Midbrain (tissue), 1 donor: Measurements from ENCODE around the gene IL27RA.
A peak's percentile ranks its signal among the peaks of the same experiment; 100 is the strongest.

Experiments
- DNase-seq: peaks from one replicate; lab custom pipeline; 2025; lab: John Stamatoyannopoulos, UW

The IL27RA gene

DNA sequence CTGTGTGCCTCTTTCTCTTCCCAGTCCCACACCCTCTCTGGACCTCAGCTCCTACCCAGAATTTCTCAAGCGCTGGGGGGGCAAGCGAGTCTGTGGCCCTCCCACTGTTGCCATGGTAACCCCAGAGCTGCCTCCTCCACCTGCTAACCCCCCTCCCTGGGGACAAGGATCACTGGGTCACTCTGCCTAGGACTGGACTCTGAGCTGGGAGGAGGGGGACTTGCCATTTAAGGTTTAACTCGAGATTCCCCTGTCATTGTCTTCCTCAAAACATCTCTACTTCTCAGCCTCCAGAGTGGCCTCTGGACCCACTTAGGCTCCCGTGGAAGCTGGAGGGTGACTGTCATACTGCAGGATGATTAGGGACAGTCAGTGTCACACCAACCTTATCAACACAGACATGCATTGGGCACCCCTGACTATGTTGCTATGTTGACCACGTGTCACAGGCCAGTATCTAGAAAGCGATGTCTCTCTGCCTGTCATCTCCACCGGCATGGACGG lies 28.1 kb downstream of the IL27RA start:
- no peak for DNase-seq

DNA sequence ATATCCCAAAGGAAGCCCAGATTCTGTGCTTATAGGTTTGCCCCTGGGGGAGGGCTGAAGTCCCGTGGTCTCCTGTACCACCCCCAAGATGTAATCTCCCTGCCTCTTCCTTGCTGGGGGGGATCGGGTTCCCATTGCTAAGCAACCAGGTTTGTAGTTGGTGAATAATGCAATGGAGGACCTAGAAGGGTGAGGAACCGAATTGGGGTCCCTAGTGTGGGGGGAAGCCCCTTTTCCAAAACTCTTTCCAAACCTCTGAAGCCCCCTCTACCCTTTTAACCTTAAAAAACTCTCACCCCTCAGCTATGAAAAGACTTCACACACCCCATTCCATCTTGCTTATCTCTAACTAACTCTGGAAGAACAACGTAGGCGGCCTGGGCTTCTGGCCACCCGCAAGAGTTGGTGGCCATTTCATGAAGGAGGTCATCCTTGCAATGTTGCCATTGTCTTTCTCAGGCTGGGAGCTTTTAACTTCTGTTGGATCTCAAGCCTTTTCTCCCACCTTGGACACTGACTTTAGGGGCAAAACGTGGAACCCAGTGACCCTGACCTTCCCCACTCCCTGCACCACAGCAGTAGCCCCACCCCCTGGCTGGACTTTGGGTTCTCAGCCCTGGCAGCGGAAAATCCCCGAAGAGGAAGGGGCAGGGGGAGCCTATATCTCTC lies 29.7 kb downstream of the IL27RA start:
- no peak for DNase-seq

DNA sequence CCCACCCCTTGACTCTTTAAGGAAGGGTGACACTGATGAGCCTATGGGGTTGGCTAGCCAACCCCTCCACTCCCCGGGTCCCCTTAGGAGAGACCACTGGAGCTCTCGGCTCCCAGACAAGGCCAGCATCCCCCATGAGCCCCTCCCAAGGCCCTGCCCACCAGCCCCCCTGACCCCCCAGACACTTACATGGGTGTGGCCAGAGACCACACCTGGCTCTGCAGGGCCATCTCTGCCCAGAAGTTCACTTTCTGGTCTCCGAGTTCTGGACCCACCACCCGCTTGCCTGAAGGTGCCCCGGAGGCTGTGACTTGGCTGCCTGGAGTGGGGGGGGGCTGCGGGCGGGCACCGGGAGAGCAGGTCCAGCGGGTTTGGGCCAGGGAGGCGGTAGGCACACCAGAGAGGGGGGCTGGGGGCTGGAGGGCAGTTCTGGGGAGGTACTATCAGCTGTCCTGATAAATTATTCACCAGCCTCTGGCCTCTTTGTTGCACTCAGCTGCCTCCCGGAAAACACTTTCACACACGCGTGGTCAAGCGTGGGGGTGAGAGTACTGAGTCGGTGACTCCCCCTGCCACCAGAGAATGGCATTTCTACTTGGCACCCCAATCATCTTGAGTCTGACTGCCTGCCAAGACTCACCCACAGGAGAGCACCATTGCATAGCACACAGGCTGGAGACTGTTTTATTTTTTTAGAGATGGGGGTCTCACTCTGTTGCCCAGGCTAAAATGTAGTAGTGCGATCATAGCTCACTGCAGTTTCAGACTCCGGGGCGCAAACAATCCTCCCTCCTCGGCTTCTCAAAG lies 30.4 kb downstream of the IL27RA start, which contains the start of gene PALM3:
Gene PALM3 (minus strand): TSS at position 326 of the 807 bp plus-strand sequence. CDS start 96 bp downstream, at position 230.
- DNase-seq: no peak

DNA sequence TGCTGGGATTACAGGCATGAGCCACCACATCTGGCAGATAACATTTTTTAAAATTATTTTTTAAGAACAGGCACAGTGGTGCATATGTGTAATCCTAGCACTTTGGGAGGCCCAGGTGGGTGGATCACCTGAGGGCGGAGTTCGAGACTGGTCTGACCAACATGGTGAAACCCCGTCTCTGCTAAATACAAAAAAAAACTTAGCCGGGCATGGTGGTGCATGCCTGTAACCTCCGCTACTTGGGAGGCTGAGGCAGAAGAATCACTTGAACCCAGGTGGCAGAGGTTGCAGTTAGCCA lies 30.9 kb downstream of the IL27RA start:
- no peak for DNase-seq

DNA sequence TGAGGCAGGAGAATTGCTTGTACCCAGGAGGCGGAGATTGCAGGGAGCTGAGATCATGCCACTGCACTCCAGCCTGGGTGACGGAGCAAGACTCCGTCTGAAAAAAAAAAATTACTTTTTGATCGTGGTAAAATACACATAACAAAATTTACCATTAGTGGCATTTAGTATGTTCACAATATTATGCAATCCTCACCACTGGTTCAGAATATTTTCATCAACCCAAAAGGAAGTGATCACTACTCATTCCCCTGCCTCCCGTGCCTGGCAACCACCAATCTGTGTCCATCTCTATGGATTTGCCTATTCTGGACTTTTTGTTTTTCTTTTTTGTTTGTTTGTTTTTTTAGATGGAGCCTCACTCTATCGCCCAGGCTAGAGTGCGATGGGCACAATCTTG lies 31.5 kb downstream of the IL27RA start:
- no peak for DNase-seq

DNA sequence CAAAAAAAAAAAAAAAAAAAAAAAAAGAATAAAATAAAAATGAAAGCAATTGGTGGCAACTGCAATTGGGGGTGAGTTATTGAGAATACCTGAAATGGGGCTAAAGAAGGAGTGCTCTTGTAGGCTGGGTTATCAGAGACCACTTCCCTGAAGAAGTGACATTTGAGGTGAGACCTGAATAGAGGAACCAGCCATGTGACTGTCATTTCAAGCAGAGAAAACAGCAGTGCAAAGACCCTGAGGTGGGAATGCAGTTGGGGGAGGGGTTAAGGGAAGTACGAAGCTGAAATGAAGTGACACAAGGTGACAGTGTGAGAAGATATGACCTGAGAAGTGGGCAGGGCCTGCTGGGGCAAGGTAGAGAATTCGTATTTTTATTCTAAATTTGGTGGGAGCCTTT lies 34.6 kb downstream of the IL27RA start:
- DNase-seq: no peak

DNA sequence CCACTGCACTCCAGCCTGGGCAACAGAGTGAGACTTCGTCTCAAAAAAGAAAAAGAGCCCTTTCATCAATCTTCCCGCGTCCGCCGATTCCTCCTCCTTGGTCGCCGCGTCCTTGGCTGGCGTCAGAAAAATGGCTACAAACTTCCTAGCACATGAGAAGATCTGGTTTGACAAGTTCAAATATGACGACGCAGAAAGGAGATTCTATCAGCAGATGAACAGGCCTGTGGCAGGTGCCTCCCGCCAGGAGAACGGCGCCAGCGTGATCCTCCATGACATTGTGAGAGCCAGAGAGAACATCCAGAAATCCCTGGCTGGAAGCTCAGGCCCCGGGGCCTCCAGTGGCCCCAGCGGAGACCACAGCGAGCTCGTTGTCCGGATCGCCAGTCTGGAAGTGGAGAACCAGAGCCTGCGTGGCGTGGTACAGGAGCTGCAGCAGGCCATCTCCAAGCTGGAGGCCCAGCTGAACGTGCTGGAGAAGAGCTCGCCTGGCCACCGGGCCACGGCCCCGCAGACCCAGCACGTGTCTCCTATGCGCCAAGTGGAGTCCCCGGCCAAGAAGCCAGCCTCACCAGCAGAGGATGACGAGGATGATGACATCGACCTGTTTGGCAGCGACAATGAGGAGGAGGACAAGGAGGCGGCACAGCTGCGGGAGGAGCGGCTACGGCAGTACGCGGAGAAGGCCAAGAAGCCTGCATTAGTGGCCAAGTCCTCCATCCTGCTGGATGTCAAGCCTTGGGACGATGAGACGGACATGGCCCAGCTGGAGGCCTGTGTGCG lies 38.9 kb downstream of the IL27RA start:
- no peak for DNase-seq

DNA sequence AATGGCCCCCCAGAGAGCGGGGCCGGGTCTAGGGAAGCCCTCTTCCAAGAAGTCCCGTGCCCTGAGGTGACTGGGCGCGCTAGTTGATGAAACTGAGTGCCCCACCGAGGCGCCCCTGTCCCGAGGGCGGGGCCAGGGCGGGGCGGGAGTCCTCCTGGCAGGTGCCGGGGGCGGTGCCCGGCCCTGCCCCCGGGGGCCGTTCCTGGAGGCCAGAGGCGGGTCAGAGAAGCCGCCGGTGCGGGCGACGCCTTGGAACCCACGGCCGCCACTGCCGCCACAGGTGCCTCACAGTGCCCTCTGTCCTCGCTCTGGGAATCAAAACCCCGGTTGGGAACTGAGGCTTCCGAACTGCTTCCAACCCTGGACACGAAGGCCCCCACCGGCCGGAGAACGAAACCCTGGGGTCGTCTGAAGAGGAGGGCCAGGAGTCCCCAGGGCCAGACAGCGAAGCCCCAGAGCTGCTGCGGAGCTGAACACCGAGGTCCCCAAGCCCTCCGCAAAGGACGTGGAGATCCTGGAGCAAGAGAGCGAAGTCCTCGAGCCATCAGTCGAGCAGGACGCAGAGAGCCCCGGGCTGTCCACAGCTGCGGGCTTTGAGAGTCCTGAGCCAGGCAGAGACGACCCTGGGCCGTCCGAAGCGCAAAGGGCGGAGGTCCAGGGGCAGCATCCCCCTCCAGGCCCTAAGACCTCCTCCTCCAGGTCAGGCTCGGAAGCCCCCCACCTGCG lies 41.1 kb downstream of the IL27RA start, which contains the start of gene MISP3:
Gene MISP3 (plus strand): TSS at position 252 of the 726 bp plus-strand sequence. CDS start 524 bp downstream, outside the sequence.
- DNase-seq: no peak

DNA sequence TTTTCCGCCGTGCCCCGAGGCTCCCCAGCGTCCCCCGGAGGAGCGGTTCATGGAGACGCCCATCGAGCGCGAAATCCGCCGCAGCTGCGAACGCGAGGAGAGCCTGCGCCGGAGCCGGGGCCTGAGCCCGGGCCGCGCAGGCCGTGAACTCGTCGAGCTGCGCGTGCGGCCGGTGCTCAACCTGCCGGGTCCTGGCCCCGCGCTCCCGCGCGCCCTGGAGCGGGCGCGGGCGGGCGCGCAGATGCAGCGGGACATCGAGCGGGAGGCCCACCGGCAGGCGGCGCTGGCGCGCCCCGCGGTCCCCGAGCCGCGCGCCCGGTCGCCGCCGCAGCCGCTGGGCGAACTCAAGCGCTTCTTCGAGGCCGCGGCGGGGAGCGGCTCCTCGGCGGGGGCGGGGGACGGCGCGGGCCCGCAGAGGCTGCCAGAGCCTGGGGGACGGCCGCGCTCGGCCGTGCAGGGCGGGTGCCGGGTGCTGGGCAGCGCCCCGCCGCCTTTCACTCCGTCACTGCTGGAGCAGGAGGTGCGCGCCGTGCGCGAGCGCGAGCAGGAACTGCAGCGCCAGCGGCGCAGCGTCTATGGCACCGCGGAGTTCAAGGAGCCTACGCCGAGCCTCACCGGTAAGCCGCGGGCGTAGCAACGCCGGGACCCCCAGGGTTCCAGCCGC lies 41.8 kb downstream of the IL27RA start:
- peak; percentile 83 for DNase-seq

DNA sequence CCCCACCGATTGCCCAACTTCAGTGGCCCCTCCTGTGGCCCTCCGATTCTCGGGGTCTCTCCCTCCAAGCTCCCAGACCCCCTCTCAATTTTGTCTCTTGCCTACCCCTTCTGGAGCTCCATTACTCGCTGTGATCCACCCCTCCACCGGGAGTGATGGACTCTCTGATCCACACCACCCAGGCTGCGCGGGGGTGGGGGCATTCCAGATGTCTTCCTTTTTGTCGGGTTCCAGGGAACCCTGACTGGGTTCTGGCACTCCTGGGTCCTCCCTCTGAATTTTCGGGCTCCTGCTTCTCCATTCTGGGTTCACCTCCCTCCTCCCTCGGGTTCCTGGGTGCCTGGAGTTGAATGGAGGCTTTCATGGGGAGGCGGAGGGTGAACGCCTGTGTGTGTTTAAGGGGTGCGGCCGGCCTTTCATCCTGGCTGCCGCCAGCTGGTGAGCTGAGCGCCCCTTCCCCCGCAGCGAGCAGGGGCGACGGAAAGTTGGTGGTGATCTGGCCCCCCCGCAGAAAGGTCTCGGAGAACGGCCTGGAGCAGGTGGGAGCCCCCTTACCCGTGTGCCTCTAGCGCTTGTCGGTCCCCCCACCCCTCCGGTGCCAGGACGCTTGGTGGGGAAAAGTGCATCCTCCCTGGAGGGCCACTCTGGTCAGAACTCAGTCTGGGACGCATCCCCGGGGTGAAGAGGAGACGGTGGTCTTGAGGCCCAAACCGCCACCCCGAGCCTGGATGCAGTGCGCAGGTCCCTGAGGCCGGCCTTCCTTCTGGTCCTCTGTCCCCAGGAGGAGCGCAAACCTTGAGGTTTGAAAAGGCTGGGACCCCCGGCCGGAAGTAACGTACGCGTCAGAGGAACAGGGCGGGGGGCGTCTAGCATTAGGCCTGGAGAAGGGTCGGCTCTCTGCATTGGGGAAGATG lies 42.6 kb downstream of the IL27RA start:
- peak; percentile 39 for DNase-seq

DNA sequence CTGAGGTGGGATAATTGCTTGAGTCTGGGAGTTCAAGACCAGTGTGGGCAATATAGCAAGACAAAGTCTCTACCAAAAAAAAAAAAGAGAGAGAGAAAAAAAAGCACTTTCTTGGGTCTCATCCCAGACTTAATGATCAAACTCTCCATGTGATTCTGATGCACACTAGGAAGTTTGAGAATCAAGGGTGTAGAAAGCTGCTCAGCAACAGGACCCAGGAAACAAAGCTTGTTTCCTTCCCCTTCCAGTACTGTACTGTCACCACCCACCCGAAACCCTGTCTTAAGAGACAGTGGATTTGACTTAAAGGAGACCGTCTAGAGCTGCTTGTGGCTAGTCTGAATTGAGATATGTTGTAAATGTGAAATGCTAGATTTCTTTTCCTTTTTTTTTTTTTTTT lies 46.8 kb downstream of the IL27RA start:
- DNase-seq: no peak

DNA sequence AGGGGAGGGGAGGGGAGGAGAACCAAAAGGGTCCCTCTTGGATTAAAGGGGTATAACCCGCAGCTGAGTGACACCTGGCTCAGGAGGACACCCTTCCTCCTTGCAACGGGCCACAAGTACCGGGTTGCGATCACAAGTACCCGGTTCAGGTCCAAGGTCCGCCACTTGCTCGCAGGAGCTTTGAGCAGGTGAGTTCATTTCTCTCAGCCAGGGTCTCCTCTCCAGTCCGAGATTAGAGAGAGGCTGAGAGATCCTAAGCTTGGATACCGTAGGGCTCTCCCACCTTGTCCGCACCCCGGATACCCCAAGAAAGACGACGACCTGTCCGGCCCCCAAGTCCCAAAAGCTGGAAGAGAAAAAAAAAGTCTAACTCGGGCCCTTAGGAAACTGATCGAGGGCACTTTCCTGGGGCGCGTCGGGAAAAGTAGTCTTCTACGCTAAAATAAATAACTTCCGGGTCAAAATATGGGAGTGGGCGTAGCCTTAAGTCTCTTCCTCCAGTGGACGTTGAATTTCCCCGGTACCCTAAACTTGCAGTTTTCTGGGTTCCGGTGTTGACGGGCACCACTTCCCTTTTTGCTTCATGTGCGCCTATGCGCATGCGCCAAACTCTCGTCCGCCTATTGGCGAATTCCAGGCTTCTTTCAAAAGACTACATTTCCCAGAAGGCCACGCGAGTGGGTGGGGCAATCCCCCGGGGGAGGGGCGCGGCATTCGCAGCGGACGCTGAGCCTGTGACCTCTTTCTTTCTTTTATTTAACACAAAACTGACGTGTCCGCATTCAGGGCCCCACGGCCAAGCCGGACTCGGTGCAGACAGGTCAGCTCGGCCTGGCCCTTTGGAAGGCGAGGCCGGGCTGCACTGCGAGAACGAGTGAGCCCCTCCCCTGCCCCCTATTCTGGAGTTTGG lies 49.6 kb downstream of the IL27RA start:
- peak; percentile 100 for DNase-seq

DNA sequence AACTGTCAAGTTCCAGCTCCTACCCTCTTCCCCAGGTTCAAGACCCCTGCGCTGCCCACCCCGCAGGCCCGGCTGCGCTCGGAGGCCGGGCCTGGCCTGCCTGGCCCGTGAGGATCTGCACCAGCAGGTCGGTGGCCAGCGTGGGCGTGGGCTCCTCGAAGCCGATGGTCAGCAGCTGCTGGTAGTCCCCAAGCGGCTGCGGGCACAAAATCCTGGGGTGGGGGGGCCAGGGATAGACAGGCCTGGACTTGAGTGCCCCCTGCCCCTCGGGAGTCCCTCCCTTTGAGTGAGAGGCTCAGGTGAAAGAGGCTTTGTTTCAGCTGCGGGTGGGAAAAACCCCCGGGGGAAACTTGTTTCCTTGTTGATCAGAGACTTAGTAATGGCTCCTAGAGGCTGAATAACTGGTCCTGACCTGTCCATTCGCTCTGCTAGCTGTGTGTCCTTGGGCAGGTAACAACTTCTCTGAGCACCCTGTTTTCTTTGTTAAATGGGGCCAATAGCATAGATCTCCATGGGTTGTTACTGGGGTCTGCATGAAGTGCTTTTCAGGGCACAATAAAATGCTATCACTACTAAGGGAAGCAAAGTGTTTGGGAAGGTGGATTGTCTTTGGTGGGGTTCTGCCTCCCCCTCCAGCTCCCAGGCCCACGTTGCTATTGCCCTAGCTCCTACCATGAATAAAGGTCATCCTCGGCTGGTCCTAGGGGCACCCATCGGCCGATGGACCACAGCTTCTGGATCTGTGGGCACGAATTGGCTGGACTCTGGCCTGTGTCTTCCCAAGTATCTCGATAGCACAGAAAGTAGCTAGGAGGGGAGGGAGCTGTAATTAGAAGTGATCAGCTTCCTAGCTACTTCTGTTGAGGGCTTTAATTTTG lies 50.5 kb downstream of the IL27RA start:
- DNase-seq: no peak

DNA sequence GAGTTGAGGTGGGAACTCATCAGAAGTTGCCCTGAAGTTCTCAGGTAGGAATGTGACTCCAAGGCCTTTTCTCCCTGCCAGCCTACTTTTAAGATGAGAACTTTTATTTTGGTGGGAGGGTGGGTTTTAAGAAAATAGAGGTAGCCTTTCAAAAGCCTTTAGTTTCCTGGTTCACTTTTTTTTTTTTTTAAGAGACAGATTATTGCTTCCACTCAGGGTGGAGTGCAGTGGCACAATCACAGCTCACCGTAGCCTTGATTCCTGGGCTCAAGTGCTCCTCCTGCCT lies 51.1 kb downstream of the IL27RA start:
- no peak for DNase-seq

DNA sequence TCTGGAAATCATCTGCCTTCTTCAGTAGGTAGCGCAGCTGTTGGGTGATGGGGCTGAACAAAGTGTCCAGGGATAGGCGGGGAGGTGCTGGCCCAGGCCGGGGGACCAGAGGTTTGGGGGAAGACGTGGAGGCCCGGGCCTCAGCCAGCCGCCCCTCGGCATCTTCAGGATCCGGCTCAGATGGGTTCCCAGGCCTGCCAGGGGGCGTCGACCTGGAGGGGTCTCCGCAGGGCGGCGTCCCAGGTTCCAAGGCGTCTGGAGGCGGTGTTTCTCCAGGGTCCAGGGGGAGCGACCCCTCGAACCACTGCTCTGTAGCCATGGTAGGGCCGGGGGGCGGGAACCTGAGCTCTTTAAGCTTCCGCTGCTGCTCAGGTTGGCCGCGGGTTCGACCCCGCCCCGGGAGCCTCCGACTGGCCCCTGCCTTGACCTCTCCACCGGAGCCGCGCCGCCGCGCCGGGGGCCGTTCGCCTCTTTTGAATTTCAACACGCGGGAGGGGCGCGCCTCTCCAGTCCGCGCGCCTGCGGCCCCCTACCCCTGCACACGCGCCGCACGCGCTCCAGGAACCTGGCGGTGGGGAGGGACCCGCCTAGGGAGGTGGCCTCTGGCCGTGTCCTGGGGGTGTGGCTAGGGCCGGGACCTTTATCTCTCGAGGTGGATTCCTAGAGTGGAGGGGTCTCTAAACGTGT lies 53.9 kb downstream of the IL27RA start, which contains the start of gene C19orf67:
Gene C19orf67 (minus strand): TSS at position 475 of the 687 bp plus-strand sequence. CDS start 156 bp downstream, at position 319.
- no peak for DNase-seq

DNA sequence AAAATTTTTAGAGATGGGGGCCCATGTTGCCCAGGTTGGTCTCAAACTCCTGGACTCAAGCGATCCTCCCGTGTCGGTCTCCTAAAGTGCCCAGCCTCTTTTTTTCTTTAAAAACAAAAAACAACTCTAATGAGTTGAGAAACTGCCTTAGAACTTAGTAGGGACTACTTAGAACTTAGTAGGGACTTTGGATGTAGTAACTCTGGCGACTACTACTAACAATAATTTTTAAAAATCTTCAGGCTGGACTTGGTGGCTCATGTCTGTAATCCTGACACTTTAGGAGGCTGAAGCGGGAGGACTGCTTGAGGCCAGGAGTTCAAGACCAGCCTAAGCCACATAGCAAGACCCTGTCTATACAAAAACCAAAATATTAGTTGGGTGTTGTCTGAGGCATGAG lies 54.5 kb downstream of the IL27RA start:
- DNase-seq: no peak

DNA sequence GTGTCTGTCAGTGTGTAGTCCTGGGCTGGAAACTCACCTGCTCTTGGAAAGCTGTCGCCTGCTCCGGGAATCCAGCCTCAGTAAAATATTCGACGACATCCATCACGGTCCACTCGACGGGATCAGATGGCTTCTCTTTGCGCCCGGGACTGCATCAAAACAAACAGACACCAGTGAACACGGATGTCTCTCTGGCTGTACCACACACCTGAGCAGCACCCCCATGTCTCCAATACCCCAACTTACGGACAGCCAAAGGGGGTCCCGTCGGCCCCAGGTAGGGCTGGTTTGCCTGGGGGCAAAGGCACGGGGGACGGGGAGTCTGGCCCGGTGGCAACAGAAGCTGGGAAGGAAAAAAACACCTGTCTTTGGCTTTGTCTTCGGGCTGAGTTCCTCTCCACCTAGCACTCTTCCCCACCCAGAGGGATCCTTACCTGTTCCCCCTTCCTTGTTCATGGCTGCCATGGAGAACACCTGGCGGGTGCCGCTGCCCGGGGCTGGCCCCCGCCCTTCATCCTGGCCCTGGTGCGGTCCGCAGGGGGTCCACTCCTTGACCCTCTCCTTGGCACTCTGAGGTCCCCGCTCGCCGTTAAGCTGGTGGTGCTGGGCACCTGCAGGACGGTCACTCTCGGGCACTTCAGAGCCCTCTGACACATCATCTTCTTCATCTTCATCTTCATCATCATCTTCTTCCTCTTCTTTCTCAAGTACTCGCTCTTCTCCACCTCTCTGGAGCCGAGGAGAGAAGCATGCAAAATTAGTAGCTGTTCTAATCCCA lies 57.3 kb downstream of the IL27RA start:
- no peak for DNase-seq
